HEK293 (cell line): Measurements from ENCODE around the gene MYO5B.
"Not testable (repeated sequence)": the region's sequence is repeated elsewhere in the genome, so short reads cannot be mapped to it uniquely, and the experiment has no call there.

Experiments
- CTCF ChIA-PET: fragments of 350-600 bp; formaldehyde crosslinking; extraction: SDS; loops from one replicate; lab custom pipeline; 2021; ENCODE audit warnings: antibody characterized with exemption; lab: Yijun Ruan, JAX
- POLR2A ChIA-PET: fragments of 300-600 bp; formaldehyde crosslinking; extraction: SDS; loops from one replicate; lab custom pipeline; 2020; ENCODE audit warnings: antibody characterized with exemption, inconsistent platforms; lab: Yijun Ruan, JAX
- H3K27ac ChIP-seq: fragments of 200-500 bp; sonication (Bioruptor generic); 2 replicates; pipeline ENCODE4 v1.5.1; 2014; ENCODE audit warnings: low read depth, low read length, control low read depth, inconsistent platforms; ENCODE audit errors: extremely low read depth
- H3K36me3 ChIP-seq, 2 experiments: fragments of 200-500 bp in 1 of 2; sonication (Bioruptor generic) in 1 of 2; 1 replicate in 1 of 2; 2 replicates in 1 of 2; pipeline ENCODE4 v1.5.1; 2014 to 2017; ENCODE audit warnings: inconsistent platforms in 2 of 2, low read length in 2 of 2; ENCODE audit not compliant: control insufficient read depth in 2 of 2, insufficient read depth in 1 of 2
- H3K4me1 ChIP-seq: fragments of 200-500 bp; sonication (Bioruptor generic); 2 replicates; pipeline ENCODE4 v1.5.1; 2014; ENCODE audit warnings: mild to moderate bottlenecking, low read length, inconsistent platforms; ENCODE audit not compliant: control insufficient read depth, insufficient read depth
- H3K4me3 ChIP-seq: 2 replicates; pipeline ENCODE4 v1.5.1; 2011; ENCODE audit warnings: low read depth, mild to moderate bottlenecking, control low read depth, low read length, moderate library complexity
- H3K9me3 ChIP-seq: fragments of 200-500 bp; sonication (Bioruptor generic); 2 replicates; pipeline ENCODE4 v1.5.1; 2014; ENCODE audit warnings: low read depth, low read length, inconsistent platforms; ENCODE audit not compliant: control insufficient read depth, insufficient read depth
- ATF2 ChIP-seq: fragments of 450-650 bp; formaldehyde crosslinking; IDR thresholded peaks from 2 replicates; pipeline ENCODE4 v1.5.1; 2016; ENCODE audit warnings: missing biosample characterization, missing genetic modification characterization, low read depth
- CTCF ChIP-seq: fragments of 450-650 bp; formaldehyde crosslinking; IDR thresholded peaks from 2 replicates; pipeline ENCODE4 v1.5.1; 2016; ENCODE audit warnings: missing biosample characterization, missing genetic modification characterization
- PRDM1 ChIP-seq: fragments of 450-650 bp; formaldehyde crosslinking; IDR thresholded peaks from 2 replicates; pipeline ENCODE4; 2016; ENCODE audit warnings: missing biosample characterization, missing genetic modification characterization
- PRDM10 ChIP-seq: fragments of 450-650 bp; formaldehyde crosslinking; IDR thresholded peaks from 2 replicates; pipeline ENCODE4 v1.5.1; 2016; ENCODE audit warnings: missing biosample characterization, missing genetic modification characterization
- SCRT1 ChIP-seq: fragments of 450-650 bp; formaldehyde crosslinking; IDR thresholded peaks from 2 replicates; pipeline ENCODE4 v1.5.1; 2016; ENCODE audit warnings: missing biosample characterization, missing genetic modification characterization, borderline replicate concordance
- ZEB2 ChIP-seq: fragments of 450-650 bp; formaldehyde crosslinking; IDR thresholded peaks from 2 replicates; pipeline ENCODE4 v1.5.1; 2016; ENCODE audit warnings: missing biosample characterization, missing genetic modification characterization
- ZIC2 ChIP-seq: fragments of 450-650 bp; formaldehyde crosslinking; IDR thresholded peaks from 2 replicates; pipeline ENCODE4 v1.5.1; 2016; ENCODE audit warnings: missing biosample characterization, missing genetic modification characterization
- ZNF248 ChIP-seq: fragments of 450-650 bp; formaldehyde crosslinking; IDR thresholded peaks from 2 replicates; pipeline ENCODE4 v1.5.1; 2017; ENCODE audit warnings: missing biosample characterization, missing genetic modification characterization
- ZNF629 ChIP-seq: fragments of 450-650 bp; formaldehyde crosslinking; IDR thresholded peaks from 2 replicates; pipeline ENCODE4 v1.5.1; 2017; ENCODE audit warnings: missing biosample characterization, missing genetic modification characterization
- ZNF645 ChIP-seq: fragments of 450-650 bp; formaldehyde crosslinking; IDR thresholded peaks from 2 replicates; pipeline ENCODE4; 2016; ENCODE audit warnings: missing biosample characterization, missing genetic modification characterization
- ZNF664 ChIP-seq: fragments of 450-650 bp; formaldehyde crosslinking; IDR thresholded peaks from 2 replicates; pipeline ENCODE4 v1.5.1; 2016; ENCODE audit warnings: missing biosample characterization, missing genetic modification characterization
- ZNF768 ChIP-seq: fragments of 450-650 bp; formaldehyde crosslinking; IDR thresholded peaks from 2 replicates; pipeline ENCODE4 v1.5.1; 2018; ENCODE audit warnings: missing biosample characterization, mild to moderate bottlenecking, missing genetic modification characterization
- ZSCAN30 ChIP-seq: fragments of 450-650 bp; IDR thresholded peaks from 2 replicates; pipeline ENCODE4 v1.5.1; 2018; ENCODE audit warnings: missing biosample characterization, mild to moderate bottlenecking, missing genetic modification characterization, moderate library complexity

The MYO5B gene

GRCh38 chr18:49892148-49892924 lies 302.6 kb downstream of the MYO5B start:
- TF ChIP-seq SCRT1 = no peak
- TF ChIP-seq PRDM1 (tag by site-specific recombination) = no peak
- TF ChIP-seq ZNF645 (tag by site-specific recombination) = no peak
- TF ChIP-seq ZSCAN30 (tag by site-specific recombination) = no peak
- TF ChIP-seq ZNF664 (tag by site-specific recombination) = no peak
- H3K9me3 ChIP-seq = no peaks in the 10 kb centered on the region
- H3K4me3 ChIP-seq = no peak overlapping the region
- ChIA-PET CTCF (no interaction called here), POLR2A (no interaction called here)
- no peak overlapping the region for H3K27ac ChIP-seq
- H3K4me1 ChIP-seq = no peaks in the 10 kb centered on the region
- no peaks in the 10 kb centered on the region for H3K36me3 ChIP-seq

GRCh38 chr18:49890041-49890440 lies 304.9 kb downstream of the MYO5B start:
- Histone ChIP-seq H3K4me3 (no peak overlapping the region), H3K9me3 (no peaks in the 10 kb centered on the region), H3K4me1 (no peaks in the 10 kb centered on the region), H3K36me3 (no peaks in the 10 kb centered on the region), H3K27ac (no peak overlapping the region)
- CTCF ChIA-PET = interaction anchor here (0.5 kb wide), 1 partner anchor 32 kb away, joined by 4 read pairs; no protein-coding TSS in a partner anchor
- POLR2A ChIA-PET = interaction anchor here (0.5 kb wide), 1 partner anchor 31 kb away, joined by 5 read pairs; no protein-coding TSS in a partner anchor
- no peak for TF ChIP-seq ZNF768
- TF ChIP-seq ZEB2 = no peak
- peak; percentile 44; the same call in 1 of the 2 replicates for TF ChIP-seq ZIC2
- TF ChIP-seq ZNF248 (tag by site-specific recombination) = no peak
- no peak for TF ChIP-seq CTCF
- TF ChIP-seq, all 188 proteins: peak for 1

- CTCF ChIA-PET = interaction anchor here (0.6 kb wide), 1 partner anchor 31 kb away, joined by 3 read pairs; no protein-coding TSS in a partner anchor
- not testable (repeated sequence) for H3K9me3 ChIP-seq, H3K36me3 ChIP-seq
- TF ChIP-seq ATF2 (tag by site-specific recombination) (peak; percentile 76; the same call in 1 of the 2 replicates), ZNF629 (0 out of 2 replicates have a peak, but pooled peaks have one; percentile 27), PRDM10 (tag by site-specific recombination) (0 out of 2 replicates have a peak, but pooled peaks have one; percentile 41)
- TF ChIP-seq, all 188 proteins: peak for 3; not testable (repeated sequence) for 185
- not testable (repeated sequence) for H3K27ac ChIP-seq, H3K4me3 ChIP-seq, H3K4me1 ChIP-seq
- POLR2A ChIA-PET = interaction anchor here (0.5 kb wide), 1 partner anchor 31 kb away, joined by 5 read pairs; no protein-coding TSS in a partner anchor
Measured at GRCh38 chr18:49889552-49889951, 305.4 kb downstream of the MYO5B start.
